ENCODE results near the gene ITGA5. TPM values are rescaled to one million over a fixed set of nuclear protein-coding genes. Genes with fewer than 3 reads are reported as not detected.

The ITGA5 gene
- total RNA-seq, 1 donor from 2014 or later: 109 TPM

DNA sequence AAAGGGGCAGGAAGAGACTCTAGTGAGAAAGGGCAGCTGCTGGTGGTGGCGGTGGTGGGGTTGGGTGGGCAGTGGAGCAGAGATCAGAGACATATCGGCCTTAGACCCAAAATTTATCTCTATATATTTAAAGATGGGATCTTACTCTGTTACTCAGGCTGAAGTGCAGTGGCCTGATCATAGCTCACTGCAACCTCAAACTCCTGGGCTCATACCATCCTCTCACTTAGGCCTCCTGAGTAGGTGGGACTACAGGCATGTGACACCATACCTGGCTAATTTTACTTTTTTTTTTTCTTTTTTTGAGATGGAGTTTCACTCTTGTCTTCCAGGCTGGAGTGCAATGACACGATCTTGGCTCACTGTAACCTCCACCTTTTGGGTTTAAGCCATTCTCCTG is 18.6 kb upstream of the ITGA5 start:
- H3K36me3 ChIP-seq (ENCODE audit: control insufficient read depth, insufficient read depth, low read length): no peaks in the 10 kb centered on the region
- H3K4me3 ChIP-seq (ENCODE audit: low read depth, low read length): no peak overlapping the region
- TF ChIP-seq, protein P1, sequence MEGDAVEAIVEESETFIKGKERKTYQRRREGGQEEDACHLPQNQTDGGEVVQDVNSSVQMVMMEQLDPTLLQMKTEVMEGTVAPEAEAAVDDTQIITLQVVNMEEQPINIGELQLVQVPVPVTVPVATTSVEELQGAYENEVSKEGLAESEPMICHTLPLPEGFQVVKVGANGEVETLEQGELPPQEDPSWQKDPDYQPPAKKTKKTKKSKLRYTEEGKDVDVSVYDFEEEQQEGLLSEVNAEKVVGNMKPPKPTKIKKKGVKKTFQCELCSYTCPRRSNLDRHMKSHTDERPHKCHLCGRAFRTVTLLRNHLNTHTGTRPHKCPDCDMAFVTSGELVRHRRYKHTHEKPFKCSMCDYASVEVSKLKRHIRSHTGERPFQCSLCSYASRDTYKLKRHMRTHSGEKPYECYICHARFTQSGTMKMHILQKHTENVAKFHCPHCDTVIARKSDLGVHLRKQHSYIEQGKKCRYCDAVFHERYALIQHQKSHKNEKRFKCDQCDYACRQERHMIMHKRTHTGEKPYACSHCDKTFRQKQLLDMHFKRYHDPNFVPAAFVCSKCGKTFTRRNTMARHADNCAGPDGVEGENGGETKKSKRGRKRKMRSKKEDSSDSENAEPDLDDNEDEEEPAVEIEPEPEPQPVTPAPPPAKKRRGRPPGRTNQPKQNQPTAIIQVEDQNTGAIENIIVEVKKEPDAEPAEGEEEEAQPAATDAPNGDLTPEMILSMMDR (IDR thresholded peaks at IDR 0.05; ENCODE audit: insufficient read depth, low read length, poor library complexity, severe bottlenecking): no peak
- peaks cover 3% of the 10 kb centered on the region for H3K27me3 ChIP-seq (ENCODE audit: control insufficient read depth, insufficient read depth, low read length)
- DNase-seq (ENCODE audit: low read depth): no peak

DNA sequence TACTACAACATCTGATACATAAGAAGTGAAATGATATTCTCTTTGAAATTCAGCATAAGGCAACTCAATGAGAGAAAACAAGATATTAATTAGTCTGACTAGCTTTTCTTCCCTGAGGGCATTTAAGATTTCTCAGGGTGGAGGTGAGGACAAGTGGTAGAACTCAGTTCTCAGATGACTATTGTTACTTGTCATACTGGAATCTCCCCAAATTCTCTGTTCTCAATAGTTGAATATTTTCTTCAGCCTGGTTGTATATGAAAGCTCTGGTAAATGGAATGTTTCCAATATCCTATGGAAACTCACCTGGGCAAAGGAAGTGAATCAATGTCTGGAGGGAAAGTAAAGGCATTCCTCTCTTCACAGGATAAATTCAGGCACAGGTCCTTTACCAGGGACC is 18.2 kb upstream of the ITGA5 start:
- TF ChIP-seq, protein P1 (IDR thresholded peaks at IDR 0.05; ENCODE audit: insufficient read depth, low read length, poor library complexity, severe bottlenecking): no peak
- DNase-seq (ENCODE audit: low read depth): no peak
- H3K4me3 ChIP-seq (ENCODE audit: low read depth, low read length): no peak overlapping the region

DNA sequence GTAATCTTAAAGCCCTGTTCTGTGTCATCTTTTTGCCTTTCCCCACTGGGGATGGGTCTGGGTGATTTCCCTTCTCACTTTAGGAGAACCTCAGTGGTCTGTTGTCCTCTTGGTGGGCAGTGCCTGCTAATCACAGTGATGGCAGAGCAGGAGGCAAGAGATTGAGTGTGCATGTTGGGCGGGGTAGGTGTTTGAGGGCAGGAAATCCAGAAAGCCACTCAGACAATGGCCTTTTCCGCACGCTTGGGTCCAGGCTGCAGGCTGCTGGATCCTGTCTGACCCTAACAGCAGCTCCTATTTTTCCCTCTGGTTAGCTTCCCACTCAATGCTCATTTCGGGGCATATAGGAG is 13.7 kb upstream of the ITGA5 start:
- DNase-seq (ENCODE audit: low read depth): no peak
- Histone ChIP-seq H3K4me3 (ENCODE audit: low read depth, low read length) (no peak overlapping the region), H3K27me3 (ENCODE audit: control insufficient read depth, insufficient read depth, low read length) (no peaks in the 10 kb centered on the region), H3K36me3 (ENCODE audit: control insufficient read depth, insufficient read depth, low read length) (no peaks in the 10 kb centered on the region)
- TF ChIP-seq, protein P1 (IDR thresholded peaks at IDR 0.05; ENCODE audit: insufficient read depth, low read length, poor library complexity, severe bottlenecking): no peak

More for the DNA sequence above, 18.2 kb upstream of the ITGA5 start:
- H3K27me3 ChIP-seq (ENCODE audit: control insufficient read depth, insufficient read depth, low read length): peaks cover 3% of the 10 kb centered on the region
- no peaks in the 10 kb centered on the region for H3K36me3 ChIP-seq (ENCODE audit: control insufficient read depth, insufficient read depth, low read length)

DNA sequence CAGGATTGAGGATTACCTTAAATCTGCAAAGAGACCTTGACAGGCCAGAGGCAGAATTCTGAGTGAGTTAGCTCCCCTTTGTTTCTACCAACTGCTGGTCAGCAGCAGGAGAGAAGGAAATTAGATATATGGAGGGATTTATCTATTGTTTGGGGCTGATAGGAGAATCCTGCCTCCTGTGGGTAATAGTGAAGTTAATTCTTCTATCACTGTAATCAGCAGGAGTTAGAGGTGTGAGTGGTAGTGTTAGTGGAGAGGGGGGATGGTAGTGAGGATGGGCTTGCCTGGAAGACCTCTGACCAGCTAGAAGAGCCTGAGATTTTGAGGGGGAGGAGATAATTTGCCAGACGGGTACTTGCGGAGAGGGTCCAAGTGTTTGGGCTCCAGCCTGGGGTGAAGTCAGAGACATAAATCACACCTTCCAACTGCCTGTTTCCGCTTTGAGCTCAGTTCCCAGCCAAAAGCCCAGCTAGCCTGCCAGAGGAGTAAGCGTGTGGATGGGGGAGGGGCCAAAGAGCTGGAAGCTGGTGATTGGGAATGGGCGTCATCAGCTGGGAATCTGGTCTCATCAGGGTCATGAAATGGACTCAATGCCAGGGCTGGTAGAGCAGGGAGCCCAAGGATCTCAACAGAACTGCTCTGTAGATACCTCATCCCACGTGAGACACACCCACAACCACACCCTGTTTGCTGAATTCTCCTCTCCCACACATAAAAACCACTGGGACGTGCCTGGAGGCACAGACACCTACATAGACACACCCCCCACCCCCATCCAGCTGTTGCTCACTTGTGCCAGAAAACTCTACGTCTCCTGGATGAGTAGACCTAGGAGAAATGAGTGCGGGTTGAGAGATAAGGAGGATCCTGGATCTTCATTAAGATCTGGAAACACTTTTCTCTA is 13.1 kb upstream of the ITGA5 start:
- H3K4me3 ChIP-seq (ENCODE audit: low read depth, low read length): no peak overlapping the region
- DNase-seq (ENCODE audit: low read depth): peak; percentile 21

DNA sequence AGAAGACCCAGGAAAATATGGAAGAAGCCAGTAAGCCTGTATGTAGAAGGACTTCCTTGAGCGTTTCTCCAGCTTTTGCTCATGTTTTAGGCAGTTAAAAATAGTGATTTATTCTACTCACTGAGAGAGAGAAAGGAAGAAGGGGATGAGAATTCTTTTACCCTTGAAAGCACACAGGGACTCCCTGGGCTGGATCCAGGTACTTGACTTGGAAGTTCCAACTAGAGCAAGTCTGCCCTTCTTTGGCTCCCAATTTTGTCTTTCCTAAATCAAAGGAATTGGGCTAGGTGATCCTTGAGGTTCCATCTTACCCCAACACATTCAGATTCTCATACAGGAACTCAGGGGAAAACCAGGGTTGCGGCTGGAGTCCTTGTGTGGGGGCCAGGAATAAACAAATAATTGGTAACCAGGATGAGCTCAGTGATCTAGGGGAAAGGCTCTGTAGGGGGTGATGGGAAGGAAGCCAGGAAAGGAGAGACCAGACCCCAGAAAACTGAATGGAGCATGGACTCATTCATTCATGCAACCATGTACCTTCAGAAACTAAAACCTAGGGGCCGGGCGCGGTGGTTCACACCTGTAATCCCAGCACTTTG is 11.5 kb upstream of the ITGA5 start:
- TF ChIP-seq, protein P1 (IDR thresholded peaks at IDR 0.05; ENCODE audit: insufficient read depth, low read length, poor library complexity, severe bottlenecking): no peak
- Histone ChIP-seq H3K4me3 (ENCODE audit: low read depth, low read length) (no peak overlapping the region), H3K27me3 (ENCODE audit: control insufficient read depth, insufficient read depth, low read length) (peaks cover 6% of the 10 kb centered on the region), H3K36me3 (ENCODE audit: control insufficient read depth, insufficient read depth, low read length) (no peaks in the 10 kb centered on the region)
- DNase-seq (ENCODE audit: low read depth): no peak

More for the DNA sequence above, 13.1 kb upstream of the ITGA5 start:
- TF ChIP-seq, protein P1 (IDR thresholded peaks at IDR 0.05; ENCODE audit: insufficient read depth, low read length, poor library complexity, severe bottlenecking): no peak
- H3K36me3 ChIP-seq (ENCODE audit: control insufficient read depth, insufficient read depth, low read length): no peaks in the 10 kb centered on the region
- H3K27me3 ChIP-seq (ENCODE audit: control insufficient read depth, insufficient read depth, low read length): no peaks in the 10 kb centered on the region
